HG03097 (cell line): ENCODE data around the gene ESRP2.

Experiments used
- ATAC-seq: cut with Tn5 transposase; IDR thresholded peaks from one replicate; pipeline ENCODE4 v1.9.1; 2021; ENCODE audit not compliant: unreplicated experiment, low FRiP score

ESRP2 gene

GRCh38 chr16:68242926-68243858, 7.3 kb upstream of the ESRP2 start:
- no peak for ATAC-seq

GRCh38 chr16:68242085-68242484, 6.2 kb upstream of the ESRP2 start:
- no peak for ATAC-seq

- no peak for ATAC-seq
Observed at GRCh38 chr16:68238029-68238345, 2.1 kb upstream of the ESRP2 start.

GRCh38 chr16:68237243-68238028, 1.5 kb upstream of the ESRP2 start:
- peak; percentile 77 for ATAC-seq

- ATAC-seq = no peak
Observed at GRCh38 chr16:68236826-68237242, 907 bp upstream of the ESRP2 start.

GRCh38 chr16:68236137-68236825, 354 bp upstream of the ESRP2 start:
- ATAC-seq = no peak

- ATAC-seq = no peak
Observed at GRCh38 chr16:68235108-68235886, 630 bp downstream of the ESRP2 start.

GRCh38 chr16:68234188-68235107, 1.5 kb downstream of the ESRP2 start:
- no peak for ATAC-seq

- ATAC-seq = no peak
Observed at GRCh38 chr16:68233835-68234187, 2.1 kb downstream of the ESRP2 start.

GRCh38 chr16:68233085-68233834, 2.7 kb downstream of the ESRP2 start:
- no peak for ATAC-seq

GRCh38 chr16:68232335-68232734, 3.6 kb downstream of the ESRP2 start:
- no peak for ATAC-seq

- ATAC-seq = no peak
Observed at GRCh38 chr16:68231384-68232136, 4.4 kb downstream of the ESRP2 start.

- no peak for ATAC-seq
Observed at GRCh38 chr16:68230956-68231355, 5.0 kb downstream of the ESRP2 start.

- ATAC-seq = no peak
Observed at GRCh38 chr16:68230176-68230571, 5.8 kb downstream of the ESRP2 start.

- ATAC-seq = no peak
Observed at GRCh38 chr16:68229431-68230175, 6.3 kb downstream of the ESRP2 start.

- ATAC-seq = no peak
Observed at GRCh38 chr16:68228652-68229051, 7.3 kb downstream of the ESRP2 start.

- ATAC-seq = no peak
Observed at GRCh38 chr16:68227850-68228553, 7.9 kb downstream of the ESRP2 start.
